GM21723 (cell line): ENCODE measurements around the gene TRHDE.
A peak's percentile ranks its signal among the peaks of the same experiment; 100 is the strongest.
"Not testable (repeated sequence)": the region's sequence is repeated elsewhere in the genome, so short reads cannot be mapped to it uniquely, and the experiment has no call there.

Source experiments
- ATAC-seq: cut with Tn5 transposase; IDR thresholded peaks from one replicate; pipeline ENCODE4 v1.9.1; 2021; ENCODE audit warnings: mild to moderate bottlenecking, moderate library complexity; ENCODE audit not compliant: unreplicated experiment

Gene TRHDE

GRCh38 chr12:72602581-72602980 is 330.4 kb downstream of the TRHDE start:
- ATAC-seq: no peak

- ATAC-seq: no peak
Measured at GRCh38 chr12:72605975-72606374, 333.8 kb downstream of the TRHDE start.

GRCh38 chr12:72610342-72610741 is 338.2 kb downstream of the TRHDE start:
- ATAC-seq: no peak

GRCh38 chr12:72610854-72611358 is 338.7 kb downstream of the TRHDE start:
- ATAC-seq: no peak

GRCh38 chr12:72612171-72612570 is 340.0 kb downstream of the TRHDE start:
- ATAC-seq: no peak

GRCh38 chr12:72618764-72619163 is 346.6 kb downstream of the TRHDE start:
- no peak for ATAC-seq

- ATAC-seq: no peak
Measured at GRCh38 chr12:72622556-72622955, 350.4 kb downstream of the TRHDE start.

- ATAC-seq: no peak
Measured at GRCh38 chr12:72631926-72632685, 359.9 kb downstream of the TRHDE start.

GRCh38 chr12:72642706-72643105 is 370.5 kb downstream of the TRHDE start:
- no peak for ATAC-seq

GRCh38 chr12:72647139-72647538 is 375.0 kb downstream of the TRHDE start:
- ATAC-seq: no peak

GRCh38 chr12:72658615-72659014 is 386.4 kb downstream of the TRHDE start:
- ATAC-seq: no peak

- ATAC-seq: not testable (repeated sequence)
Measured at GRCh38 chr12:72660174-72660573, 388.0 kb downstream of the TRHDE start.

- ATAC-seq: peak; percentile 88
Measured at GRCh38 chr12:72673853-72674252, 401.7 kb downstream of the TRHDE start.

GRCh38 chr12:72676556-72676955 is 404.4 kb downstream of the TRHDE start:
- ATAC-seq: no peak

- ATAC-seq: no peak
Measured at GRCh38 chr12:72677139-72677538, 405.0 kb downstream of the TRHDE start.

- ATAC-seq: no peak
Measured at GRCh38 chr12:72677846-72678245, 405.7 kb downstream of the TRHDE start.

GRCh38 chr12:72679147-72679757 is 407.1 kb downstream of the TRHDE start:
- ATAC-seq: no peak

- no peak for ATAC-seq
Measured at GRCh38 chr12:72681028-72681427, 408.9 kb downstream of the TRHDE start.

GRCh38 chr12:72684491-72684890 is 412.3 kb downstream of the TRHDE start:
- ATAC-seq: no peak

- ATAC-seq: no peak
Measured at GRCh38 chr12:72692338-72692737, 420.2 kb downstream of the TRHDE start.

GRCh38 chr12:72694193-72694592 is 422.0 kb downstream of the TRHDE start:
- no peak for ATAC-seq

- ATAC-seq: no peak
Measured at GRCh38 chr12:72699362-72699761, 427.2 kb downstream of the TRHDE start.
